RKO (cell line): ENCODE measurements around the gene TCEANC.

Source experiments
- DNase-seq: peaks from one replicate; pipeline ENCODE4 v3.0.0-alpha.2; 2016; ENCODE audit warnings: low spot score

The TCEANC gene

DNA sequence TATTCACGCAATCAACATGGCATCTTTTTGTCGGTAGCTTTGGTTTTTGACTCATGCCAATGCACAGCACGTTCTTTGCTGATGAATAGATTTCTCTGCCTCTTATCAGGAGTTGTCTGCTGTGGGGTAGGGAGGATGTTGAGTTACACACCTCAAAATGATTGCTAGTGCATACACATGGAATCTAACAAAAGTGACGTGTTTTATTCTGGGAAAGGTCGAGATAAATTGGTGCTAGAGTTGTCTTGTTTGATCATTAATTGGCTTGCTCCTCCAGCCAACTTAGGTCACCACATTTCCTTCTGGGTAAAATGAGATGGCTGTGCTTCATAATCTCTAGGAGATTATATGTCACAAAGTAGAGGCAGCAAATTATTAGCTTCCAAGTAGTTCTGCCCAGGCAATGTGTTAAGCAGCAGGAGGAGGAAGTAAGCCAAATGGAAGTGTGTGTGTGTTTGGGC, 39.9 kb downstream of the TCEANC start:
- no peak for DNase-seq

DNA sequence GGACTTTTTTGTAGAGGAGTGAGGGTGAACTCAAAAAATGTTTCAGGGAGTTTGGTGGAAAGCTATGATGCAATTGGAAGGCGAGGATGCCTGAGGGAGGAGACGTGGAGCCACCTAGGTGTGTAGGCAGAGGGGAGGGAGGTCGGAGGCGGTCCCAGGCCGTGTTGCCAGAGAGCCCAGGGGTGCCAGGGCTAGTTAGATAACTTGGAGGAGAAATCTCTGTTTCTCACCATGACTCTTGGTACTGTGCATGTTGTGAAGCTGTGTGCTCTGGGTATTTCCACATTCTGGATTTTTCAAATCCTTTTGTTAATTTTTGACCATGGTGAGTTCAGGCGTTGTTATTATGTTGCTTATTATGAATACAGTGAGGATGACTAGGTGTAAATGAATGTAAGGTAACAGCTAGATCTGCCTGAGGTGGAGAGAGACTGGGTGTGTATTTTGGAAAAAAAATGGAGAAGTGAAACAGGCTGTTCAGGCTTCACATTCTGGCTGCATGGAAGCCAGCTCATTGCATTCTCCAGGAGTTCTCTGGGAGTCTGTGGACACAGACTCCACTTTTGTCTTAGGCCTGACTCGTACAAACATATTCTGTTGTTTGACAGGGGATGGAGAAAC, 40.5 kb downstream of the TCEANC start:
- no peak for DNase-seq

DNA sequence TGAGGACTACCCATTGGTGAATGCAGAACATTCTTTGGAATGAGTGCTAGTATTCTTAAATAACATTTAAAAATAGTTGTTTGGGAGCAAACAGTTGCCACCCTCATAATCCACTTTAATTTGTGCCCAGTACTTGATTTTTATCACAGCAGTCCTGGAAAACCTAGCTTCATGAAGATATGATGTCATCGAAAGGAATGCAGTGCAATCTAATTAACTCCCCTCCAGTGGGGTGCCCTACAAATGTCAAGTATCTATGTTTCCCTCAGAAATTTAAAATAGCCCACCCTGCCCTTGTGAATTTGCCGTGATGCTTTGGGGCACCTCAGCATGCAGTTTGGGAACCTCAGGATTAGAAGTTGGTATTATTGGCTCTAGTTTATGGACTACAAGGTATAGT, 41.4 kb downstream of the TCEANC start:
- no peak for DNase-seq

DNA sequence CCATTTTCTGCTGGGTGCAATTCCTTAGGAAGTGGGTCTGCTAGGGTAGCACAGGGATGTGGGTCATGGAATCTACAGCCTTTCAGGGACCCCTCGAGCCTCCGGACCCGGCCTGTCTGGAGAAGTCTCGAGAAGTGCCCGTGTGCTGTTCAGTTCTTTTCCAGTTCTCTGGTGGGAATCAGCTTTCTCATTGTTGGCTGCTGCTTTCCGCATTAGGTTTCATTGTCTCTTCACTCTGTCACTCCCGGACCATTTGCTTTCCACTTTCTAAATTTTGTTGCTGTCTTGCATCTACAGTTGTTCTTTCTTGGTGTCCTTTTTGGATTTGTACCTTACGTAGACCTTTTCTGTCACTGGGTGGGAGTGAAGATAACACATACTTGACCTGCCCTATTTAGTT, 42.0 kb downstream of the TCEANC start:
- DNase-seq, result no peak

DNA sequence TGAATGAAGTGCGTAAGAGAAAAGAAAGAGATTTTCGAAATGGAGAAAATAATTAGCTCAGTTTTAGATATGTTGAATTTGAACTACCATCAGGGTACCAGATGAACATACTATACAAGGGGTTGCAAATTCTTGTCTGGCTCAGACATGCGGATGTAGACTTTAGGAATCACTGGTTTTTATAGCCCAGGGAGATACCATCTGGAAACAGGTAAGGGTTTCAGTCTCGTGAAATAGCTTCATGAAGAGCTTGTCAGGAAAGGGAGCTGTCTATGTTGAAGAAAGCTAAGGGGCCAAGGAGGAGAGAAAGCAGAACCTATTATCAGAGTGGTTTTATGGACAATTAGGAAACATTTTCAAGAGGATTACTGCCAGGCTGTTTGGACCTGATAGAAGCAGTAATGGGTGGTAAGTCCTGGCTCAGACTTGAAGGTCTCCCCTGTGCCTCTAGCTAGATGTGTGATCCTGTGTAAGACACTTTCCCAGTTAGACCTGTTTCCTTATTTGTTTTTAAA, 42.7 kb downstream of the TCEANC start:
- no peak for DNase-seq

DNA sequence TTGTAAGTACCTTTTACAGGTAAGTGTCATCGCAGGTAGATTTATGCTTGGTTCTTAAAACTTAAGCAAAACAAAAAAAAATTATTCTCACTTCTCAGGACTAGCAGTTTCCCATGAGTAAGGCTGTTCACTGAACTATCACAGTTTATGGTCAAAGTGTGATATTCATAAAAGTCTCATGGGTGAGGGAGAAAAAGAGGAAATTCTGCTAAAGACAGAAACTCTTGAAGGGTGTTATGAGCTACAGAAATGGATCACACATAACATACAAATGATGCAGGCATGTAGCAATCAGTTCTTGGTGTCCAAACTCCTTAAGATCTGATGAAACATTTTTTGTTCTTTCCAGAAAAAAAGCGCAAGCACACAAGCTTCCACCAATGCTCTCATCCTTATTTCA, 44.5 kb downstream of the TCEANC start:
- DNase-seq, result no peak

DNA sequence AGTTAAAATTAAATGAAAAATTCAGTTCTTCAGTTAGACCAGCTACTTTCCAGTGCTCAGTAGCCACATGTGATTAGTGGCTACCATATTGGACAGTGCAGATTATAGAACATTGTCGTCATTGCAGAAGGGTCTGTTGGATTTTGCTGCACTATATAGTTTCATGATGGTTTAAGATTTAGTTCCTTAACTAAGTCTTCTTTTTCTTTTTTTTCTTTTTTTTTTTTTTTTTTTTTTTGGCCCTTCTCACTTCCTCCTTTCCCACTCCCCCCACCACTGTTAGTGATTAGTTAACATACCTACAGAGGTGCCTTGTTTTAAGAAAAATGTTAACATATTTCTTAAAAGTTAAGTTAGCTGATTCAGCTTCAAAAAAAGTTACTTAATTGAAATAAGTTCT, 45.0 kb downstream of the TCEANC start:
- no peak for DNase-seq

DNA sequence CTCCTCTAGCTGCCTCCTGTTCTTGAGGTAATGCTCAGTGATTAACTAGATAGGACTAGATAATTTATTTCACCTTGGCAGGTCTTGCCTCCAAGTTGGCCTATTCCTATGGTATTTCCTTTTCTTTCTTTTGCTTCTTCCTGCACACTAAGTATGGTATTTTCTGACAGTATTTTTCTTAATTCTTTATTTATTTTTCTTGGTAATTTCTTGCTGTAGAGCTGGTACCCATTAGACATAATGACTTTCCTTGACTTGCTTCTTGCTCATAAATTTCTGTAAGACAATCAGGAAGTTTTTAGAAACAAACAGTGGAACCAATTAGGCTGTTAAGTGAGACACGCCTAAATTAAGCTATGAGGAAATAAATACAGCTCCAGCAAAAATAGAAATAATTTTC, 45.5 kb downstream of the TCEANC start:
- no peak for DNase-seq

DNA sequence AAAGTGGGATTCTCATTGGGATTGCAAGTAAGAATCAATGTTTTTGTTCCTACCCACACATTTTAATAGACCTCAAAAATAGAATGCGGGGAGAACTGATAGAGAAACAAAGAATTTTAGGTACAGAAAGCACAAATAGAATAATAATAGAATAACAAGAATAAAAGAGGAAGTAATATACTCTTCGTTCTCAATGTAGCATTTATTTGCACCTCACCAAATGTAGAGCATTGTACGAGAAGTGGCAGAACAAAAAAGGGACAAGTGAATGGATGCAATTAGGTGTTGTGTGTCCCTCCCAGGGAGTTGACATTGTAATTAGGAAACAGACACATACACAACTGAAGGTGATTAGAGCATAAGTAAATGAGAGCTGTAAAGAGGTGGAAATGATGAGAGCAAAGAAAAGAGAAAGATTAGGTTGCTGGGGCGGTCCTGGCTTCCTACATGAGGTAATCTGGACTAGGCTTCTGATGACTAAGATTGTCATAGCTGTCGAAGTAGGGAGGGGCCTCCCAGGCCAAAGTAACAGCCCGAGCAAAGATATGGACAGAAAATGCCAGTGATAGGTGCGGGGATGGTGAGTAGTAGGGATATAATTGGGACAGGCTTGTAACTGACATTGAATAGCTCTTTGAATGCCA, 46.4 kb downstream of the TCEANC start:
- DNase-seq, result peak; percentile 19

DNA sequence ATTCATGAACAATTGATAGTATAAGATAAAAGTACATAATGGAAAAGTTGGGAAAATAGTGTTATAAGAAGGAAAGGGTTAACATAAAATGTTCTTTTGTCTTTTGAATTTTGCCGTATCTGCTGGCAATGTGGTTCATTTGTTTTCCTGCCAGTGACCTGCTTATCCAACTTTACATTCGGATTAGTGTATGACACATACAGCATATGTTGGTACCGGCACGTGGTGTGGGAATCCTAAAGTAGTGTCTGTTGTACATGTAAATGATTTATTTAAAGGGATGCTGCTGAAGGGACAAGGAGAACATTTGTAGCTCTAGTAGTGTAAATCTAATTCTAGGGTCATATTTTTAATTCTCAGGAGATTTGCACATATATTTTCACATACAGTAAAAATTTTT, 47.4 kb downstream of the TCEANC start:
- no peak for DNase-seq

DNA sequence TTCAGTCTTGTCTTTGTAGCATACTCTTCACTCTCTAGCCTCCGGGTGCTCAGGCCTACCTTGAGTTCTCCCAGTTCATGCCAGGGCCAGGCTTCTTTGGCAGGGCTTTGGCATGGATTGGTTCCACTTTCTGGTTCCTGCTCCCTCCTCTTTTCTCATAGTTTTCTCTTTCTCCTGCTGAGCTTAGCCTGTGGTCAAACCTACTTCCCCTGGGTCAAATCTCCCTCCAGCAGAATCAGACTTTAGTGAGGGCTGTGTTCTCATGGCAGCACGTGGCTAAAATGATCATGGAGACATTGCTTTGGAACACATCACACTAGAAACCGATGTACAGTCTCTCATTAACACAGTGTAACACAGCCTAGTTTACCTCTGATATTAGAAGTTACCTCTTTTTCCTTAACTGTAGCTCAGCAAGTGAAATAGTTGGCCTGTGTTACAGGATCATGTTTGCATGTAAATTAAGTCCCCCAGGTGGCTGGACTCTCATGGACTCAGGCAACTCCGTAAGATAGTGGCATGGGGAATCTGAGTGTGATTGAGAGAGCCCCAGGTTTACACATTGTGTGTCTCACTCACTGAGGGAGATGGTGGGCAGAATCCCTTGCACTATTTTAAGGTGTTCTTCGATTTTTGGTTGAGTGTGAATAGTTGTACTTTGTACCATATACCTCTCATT, 49.3 kb downstream of the TCEANC start:
- DNase-seq, result no peak

DNA sequence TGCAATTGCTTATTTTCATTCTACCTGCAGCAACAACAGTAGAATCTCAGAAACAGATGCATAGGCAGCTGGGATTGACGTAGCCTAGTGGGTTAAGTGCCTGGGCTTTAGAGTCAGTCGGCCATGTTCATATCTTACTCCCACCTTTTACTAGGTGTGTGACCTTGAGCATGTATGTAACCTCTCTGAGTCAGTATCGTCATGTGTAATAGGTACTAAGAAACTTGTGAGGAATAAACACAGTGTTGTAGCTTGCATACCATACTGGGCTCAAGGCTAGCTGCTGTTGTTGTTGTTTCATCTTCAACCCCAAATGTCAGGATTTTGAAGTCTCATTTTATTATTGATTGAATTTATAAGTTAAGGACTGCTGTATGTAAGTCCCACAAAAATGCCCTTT, 50.2 kb downstream of the TCEANC start:
- no peak for DNase-seq

DNA sequence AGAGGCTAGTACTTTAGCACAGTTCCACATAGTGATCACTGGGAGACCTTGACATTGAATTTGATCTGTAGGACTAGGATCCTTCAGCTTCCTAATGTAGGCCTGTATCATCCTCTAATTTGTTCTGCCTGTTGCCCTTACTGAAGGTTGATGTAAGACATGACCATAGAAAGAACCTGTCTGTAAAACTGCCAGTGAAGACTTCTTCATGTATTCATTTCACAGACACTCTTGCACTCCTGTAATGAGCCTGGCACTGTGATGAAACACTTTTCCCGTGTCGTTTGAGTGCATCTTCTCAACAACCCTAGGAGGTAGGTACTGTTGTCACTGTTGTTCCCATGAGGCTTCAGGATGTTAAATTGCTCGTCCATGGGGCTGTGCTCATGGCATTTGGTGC, 50.6 kb downstream of the TCEANC start:
- no peak for DNase-seq

DNA sequence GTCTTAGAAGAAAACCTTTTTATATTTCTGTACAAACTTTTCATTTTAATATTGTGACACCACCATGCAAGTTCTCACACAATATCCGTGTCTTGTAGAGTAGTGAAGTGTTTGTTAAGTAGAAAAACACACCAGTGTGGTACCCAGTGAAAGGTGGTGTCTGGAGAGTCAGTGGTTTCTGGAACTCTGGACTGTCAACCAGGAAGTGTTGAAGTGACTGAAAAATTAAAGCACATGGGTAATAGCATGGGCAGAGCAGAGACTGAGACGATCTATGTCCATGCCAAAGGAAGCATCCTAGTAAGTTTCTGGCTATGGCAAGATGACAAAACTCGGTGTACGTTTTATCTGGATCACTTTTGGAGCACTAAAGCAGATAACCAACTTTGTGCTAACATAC, 58.2 kb downstream of the TCEANC start:
- DNase-seq, result no peak
